ENCODE results near the gene SBK2. TPM values are rescaled to one million over a fixed set of nuclear protein-coding genes. Genes with fewer than 3 reads are reported as not detected.
A peak's percentile ranks its signal among the peaks of the same experiment; 100 is the strongest.

The SBK2 gene
- total and polyA plus RNA-seq, 9 of the 15 experiments (the other 6 are each of a cell fraction or from before 2014, with no cell fraction given) = not detected

DNA sequence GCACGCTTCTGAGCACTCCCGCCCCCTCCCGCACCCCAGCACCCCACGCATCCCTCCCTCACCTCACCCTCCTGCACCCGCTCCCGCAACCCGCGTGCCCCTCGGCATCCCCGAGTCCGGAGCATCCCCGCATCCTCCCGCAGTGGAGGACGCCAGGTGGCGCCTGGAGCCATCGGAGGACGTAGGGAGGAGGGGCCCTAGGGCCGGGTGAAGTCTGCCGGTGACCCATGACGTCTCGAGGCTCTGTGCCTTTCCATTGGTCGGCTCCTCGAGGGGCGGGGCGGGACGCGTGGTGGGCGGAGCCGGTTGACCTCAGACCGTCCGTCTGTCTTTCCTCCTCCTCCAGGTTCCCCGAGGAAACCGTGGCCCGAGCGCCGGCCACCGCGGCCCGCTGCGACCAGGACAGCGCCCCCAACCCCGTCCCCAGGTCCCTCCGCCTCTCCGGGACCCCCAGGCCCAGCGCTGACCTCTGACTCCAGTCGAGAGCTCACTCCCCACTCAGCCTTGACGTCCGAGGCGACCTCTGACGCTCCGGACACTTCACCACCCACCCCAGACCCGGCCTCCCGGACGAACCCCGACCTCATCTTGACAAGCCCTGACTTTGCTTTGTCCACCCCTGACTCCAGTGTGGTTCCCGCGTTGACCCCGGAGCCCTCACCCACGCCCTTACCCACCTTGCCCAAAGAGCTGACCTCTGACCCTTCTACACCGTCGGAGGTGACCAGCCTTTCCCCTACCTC is 19.9 kb downstream of the SBK2 start (continued):
- TF ChIP-seq, protein P1, sequence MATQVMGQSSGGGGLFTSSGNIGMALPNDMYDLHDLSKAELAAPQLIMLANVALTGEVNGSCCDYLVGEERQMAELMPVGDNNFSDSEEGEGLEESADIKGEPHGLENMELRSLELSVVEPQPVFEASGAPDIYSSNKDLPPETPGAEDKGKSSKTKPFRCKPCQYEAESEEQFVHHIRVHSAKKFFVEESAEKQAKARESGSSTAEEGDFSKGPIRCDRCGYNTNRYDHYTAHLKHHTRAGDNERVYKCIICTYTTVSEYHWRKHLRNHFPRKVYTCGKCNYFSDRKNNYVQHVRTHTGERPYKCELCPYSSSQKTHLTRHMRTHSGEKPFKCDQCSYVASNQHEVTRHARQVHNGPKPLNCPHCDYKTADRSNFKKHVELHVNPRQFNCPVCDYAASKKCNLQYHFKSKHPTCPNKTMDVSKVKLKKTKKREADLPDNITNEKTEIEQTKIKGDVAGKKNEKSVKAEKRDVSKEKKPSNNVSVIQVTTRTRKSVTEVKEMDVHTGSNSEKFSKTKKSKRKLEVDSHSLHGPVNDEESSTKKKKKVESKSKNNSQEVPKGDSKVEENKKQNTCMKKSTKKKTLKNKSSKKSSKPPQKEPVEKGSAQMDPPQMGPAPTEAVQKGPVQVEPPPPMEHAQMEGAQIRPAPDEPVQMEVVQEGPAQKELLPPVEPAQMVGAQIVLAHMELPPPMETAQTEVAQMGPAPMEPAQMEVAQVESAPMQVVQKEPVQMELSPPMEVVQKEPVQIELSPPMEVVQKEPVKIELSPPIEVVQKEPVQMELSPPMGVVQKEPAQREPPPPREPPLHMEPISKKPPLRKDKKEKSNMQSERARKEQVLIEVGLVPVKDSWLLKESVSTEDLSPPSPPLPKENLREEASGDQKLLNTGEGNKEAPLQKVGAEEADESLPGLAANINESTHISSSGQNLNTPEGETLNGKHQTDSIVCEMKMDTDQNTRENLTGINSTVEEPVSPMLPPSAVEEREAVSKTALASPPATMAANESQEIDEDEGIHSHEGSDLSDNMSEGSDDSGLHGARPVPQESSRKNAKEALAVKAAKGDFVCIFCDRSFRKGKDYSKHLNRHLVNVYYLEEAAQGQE (IDR thresholded peaks at IDR 0.05; ENCODE audit: borderline replicate concordance) = peak; percentile 96
- TF ChIP-seq, protein P1 (CRISPR knock-in tag; IDR thresholded peaks at IDR 0.05; ENCODE audit: low read depth) = no peak
- TF ChIP-seq, protein P2, sequence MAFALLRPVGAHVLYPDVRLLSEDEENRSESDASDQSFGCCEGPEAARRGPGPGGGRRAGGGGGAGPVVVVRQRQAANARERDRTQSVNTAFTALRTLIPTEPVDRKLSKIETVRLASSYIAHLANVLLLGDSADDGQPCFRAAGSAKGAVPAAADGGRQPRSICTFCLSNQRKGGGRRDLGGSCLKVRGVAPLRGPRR (CRISPR knock-in tag; IDR thresholded peaks at IDR 0.05) = no peak
- no peak for TF ChIP-seq TAF1 (IDR thresholded peaks at IDR 0.05; ENCODE audit: control insufficient read depth, extremely low read depth, insufficient read depth, low read length, severe bottlenecking)
- TF ChIP-seq, protein P3, sequence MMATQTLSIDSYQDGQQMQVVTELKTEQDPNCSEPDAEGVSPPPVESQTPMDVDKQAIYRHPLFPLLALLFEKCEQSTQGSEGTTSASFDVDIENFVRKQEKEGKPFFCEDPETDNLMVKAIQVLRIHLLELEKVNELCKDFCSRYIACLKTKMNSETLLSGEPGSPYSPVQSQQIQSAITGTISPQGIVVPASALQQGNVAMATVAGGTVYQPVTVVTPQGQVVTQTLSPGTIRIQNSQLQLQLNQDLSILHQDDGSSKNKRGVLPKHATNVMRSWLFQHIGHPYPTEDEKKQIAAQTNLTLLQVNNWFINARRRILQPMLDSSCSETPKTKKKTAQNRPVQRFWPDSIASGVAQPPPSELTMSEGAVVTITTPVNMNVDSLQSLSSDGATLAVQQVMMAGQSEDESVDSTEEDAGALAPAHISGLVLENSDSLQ (IDR thresholded peaks at IDR 0.05) = no peak; the same call in 1 of the 2 replicates
- TF ChIP-seq ZBTB7A (IDR thresholded peaks at IDR 0.05; ENCODE audit: borderline replicate concordance, control insufficient read depth, low read depth, low read length) = no peak; the same call in 1 of the 2 replicates
- TF ChIP-seq GABPA (tag; conservative IDR thresholded peaks at IDR 0.05; ENCODE audit: low read depth) = 0 out of 2 replicates have a peak, but pooled peaks have one; percentile 15
- TF ChIP-seq L3MBTL2 (IDR thresholded peaks at IDR 0.05) = peak; percentile 31; the same call in 1 of the 2 replicates
- TF ChIP-seq ZNF24 (IDR thresholded peaks at IDR 0.05) = no peak
- peak in 1 of 3 experiments; percentile 50 for TF ChIP-seq YY1 (IDR thresholded peaks at IDR 0.05; ENCODE audit: borderline replicate concordance in 1 of 3, control insufficient read depth in 1 of 3, extremely low read depth in 1 of 3, insufficient read depth in 3 of 3, insufficient read length in 1 of 3, insufficient replicate concordance in 2 of 3, low read depth in 1 of 3, low read length in 2 of 3)
- TF ChIP-seq, protein P4, sequence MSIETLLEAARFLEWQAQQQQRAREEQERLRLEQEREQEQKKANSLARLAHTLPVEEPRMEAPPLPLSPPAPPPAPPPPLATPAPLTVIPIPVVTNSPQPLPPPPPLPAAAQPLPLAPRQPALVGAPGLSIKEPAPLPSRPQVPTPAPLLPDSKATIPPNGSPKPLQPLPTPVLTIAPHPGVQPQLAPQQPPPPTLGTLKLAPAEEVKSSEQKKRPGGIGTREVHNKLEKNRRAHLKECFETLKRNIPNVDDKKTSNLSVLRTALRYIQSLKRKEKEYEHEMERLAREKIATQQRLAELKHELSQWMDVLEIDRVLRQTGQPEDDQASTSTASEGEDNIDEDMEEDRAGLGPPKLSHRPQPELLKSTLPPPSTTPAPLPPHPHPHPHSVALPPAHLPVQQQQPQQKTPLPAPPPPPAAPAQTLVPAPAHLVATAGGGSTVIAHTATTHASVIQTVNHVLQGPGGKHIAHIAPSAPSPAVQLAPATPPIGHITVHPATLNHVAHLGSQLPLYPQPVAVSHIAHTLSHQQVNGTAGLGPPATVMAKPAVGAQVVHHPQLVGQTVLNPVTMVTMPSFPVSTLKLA (conservative IDR thresholded peaks at IDR 0.05) = peak in 1 of 2 experiments; percentile 49; a peak in 2 of 4 replicates
- TF ChIP-seq MBD2 (IDR thresholded peaks at IDR 0.05; ENCODE audit: borderline replicate concordance, low read depth) = peak; percentile 82; the same call in 1 of the 2 replicates
- TF ChIP-seq ATF1 (CRISPR knock-in tag; IDR thresholded peaks at IDR 0.05) = peak; percentile 47; the same call in 1 of the 2 replicates
- peak; percentile 98 for TF ChIP-seq ATF1 (tag; IDR thresholded peaks at IDR 0.05)
- TF ChIP-seq KLF13 (tag; IDR thresholded peaks at IDR 0.05; ENCODE audit: borderline replicate concordance, low read depth) = peak; percentile 75; the same call in 1 of the 2 replicates
